GM23338 (cell line): Measurements from ENCODE around the gene EN2. TPM values are rescaled to one million over a fixed set of nuclear protein-coding genes. Genes with fewer than 3 reads are reported as not detected.

Source experiments
- ATAC-seq: fragments of 200-7000 bp; cut with Tn5 transposase; 3 replicates; pipeline ENCODE4 v1.9.1; 2020
- DNase-seq: peaks from one replicate; pipeline ENCODE4 v3.0.0-alpha.2; 2015; ENCODE audit warnings: low spot score
- H2AFZ ChIP-seq: fragments of 200-600 bp; sonication (generic); 2 replicates; pipeline ENCODE4 v1.8.0; 2016; ENCODE audit warnings: antibody characterized with exemption, mild to moderate bottlenecking, moderate library complexity
- H3F3A ChIP-seq: fragments of 200-600 bp; sonication (generic); replicated peaks from 2 replicates; pipeline ENCODE4 v1.8.0; 2017; ENCODE audit warnings: antibody characterized with exemption, mixed run types, low read depth
- H3K27ac ChIP-seq: fragments of 200-600 bp; sonication (generic); 2 replicates; pipeline ENCODE4 v1.6.1; 2016; ENCODE audit warnings: low read depth
- H3K27me3 ChIP-seq: fragments of 200-600 bp; sonication (generic); 2 replicates; pipeline ENCODE4 v1.8.0; 2016; ENCODE audit warnings: mild to moderate bottlenecking, mixed run types, moderate library complexity; ENCODE audit not compliant: insufficient read depth
- H3K36me3 ChIP-seq: fragments of 200-600 bp; sonication (generic); 2 replicates; pipeline ENCODE4 v1.8.0; 2016; ENCODE audit warnings: mild to moderate bottlenecking; ENCODE audit not compliant: insufficient read depth
- H3K4me1 ChIP-seq: fragments of 200-600 bp; sonication (generic); 2 replicates; pipeline ENCODE4 v1.8.0; 2016; ENCODE audit warnings: mild to moderate bottlenecking, moderate library complexity; ENCODE audit not compliant: insufficient read depth
- H3K4me2 ChIP-seq: fragments of 200-600 bp; sonication (generic); 2 replicates; pipeline ENCODE4 v1.7.1; 2017; ENCODE audit warnings: mixed run types
- H3K4me3 ChIP-seq: fragments of 200-600 bp; sonication (generic); 2 replicates; pipeline ENCODE4 v1.6.1; 2016; ENCODE audit warnings: mixed run types
- H3K79me2 ChIP-seq: fragments of 200-600 bp; sonication (generic); replicated peaks from 2 replicates; pipeline ENCODE4 v1.8.0; 2017; ENCODE audit warnings: mild to moderate bottlenecking; ENCODE audit not compliant: insufficient read depth
- H3K9me2 ChIP-seq: fragments of 200-600 bp; sonication (generic); 2 replicates; pipeline ENCODE4 v1.8.0; 2017; ENCODE audit not compliant: insufficient read depth
- H4K20me1 ChIP-seq: fragments of 200-600 bp; sonication (generic); replicated peaks from 2 replicates; pipeline ENCODE4 v1.8.0; 2017; ENCODE audit warnings: mild to moderate bottlenecking; ENCODE audit not compliant: insufficient read depth
- H3K27ac Mint-ChIP-seq: 2 replicates; pipeline ENCODE4 v1.8.0; 2020; ENCODE audit warnings: inconsistent platforms, mild to moderate bottlenecking, moderate library complexity, mixed read lengths
- H3K27me3 Mint-ChIP-seq: 3 replicates; pipeline ENCODE4 v1.8.0; 2022; ENCODE audit warnings: low read depth, mild to moderate bottlenecking, moderate library complexity, mixed read lengths, inconsistent platforms; ENCODE audit not compliant: insufficient read depth, poor library complexity
- H3K36me3 Mint-ChIP-seq: 3 replicates; pipeline ENCODE4 v1.8.0; 2021; ENCODE audit warnings: low read depth, mild to moderate bottlenecking, inconsistent platforms, moderate library complexity, mixed read lengths
- H3K4me1 Mint-ChIP-seq: 3 replicates; pipeline ENCODE4 v1.8.0; 2020; ENCODE audit warnings: mild to moderate bottlenecking, inconsistent platforms, mixed read lengths
- H3K4me3 Mint-ChIP-seq: 3 replicates; pipeline ENCODE4 v1.8.0; 2021; ENCODE audit warnings: moderate library complexity, mild to moderate bottlenecking, inconsistent platforms, mixed read lengths
- H3K9me3 Mint-ChIP-seq: 3 replicates; pipeline ENCODE4 v1.8.0; 2020; ENCODE audit warnings: moderate library complexity, mild to moderate bottlenecking, inconsistent platforms, mixed read lengths
- CTCF ChIP-seq, 2 experiments: fragments of 200-600 bp in 1 of 2; sonication (generic) in 1 of 2; conservative IDR thresholded peaks; 2 replicates each; pipeline versions ENCODE4 v1.5.1 to v1.6.1; 2016 to 2017; ENCODE audit warnings: antibody characterized with exemption in 2 of 2, low read depth in 2 of 2, mild to moderate bottlenecking in 2 of 2, moderate library complexity in 1 of 2
- ETS1 ChIP-seq: IDR thresholded peaks from 2 replicates; pipeline ENCODE4 v1.6.1; 2016; ENCODE audit warnings: antibody characterized with exemption
- EZH2 ChIP-seq: fragments of 200-600 bp; sonication (generic); IDR thresholded peaks from one replicate; pipeline ENCODE4 v1.8.0; 2017; ENCODE audit warnings: antibody characterized with exemption, mild to moderate bottlenecking, low read depth; ENCODE audit not compliant: unreplicated experiment
- EZH2phosphoT487 ChIP-seq: fragments of 200-600 bp; sonication (generic); IDR thresholded peaks from one replicate; pipeline ENCODE4 v1.8.1; 2018; ENCODE audit warnings: antibody characterized with exemption; ENCODE audit not compliant: unreplicated experiment
- JUNB ChIP-seq: IDR thresholded peaks from one replicate; pipeline ENCODE4 v1.6.1; 2016; ENCODE audit warnings: antibody characterized with exemption; ENCODE audit not compliant: unreplicated experiment
- POLR2AphosphoS5 ChIP-seq: IDR thresholded peaks from 2 replicates; pipeline ENCODE4 v1.6.1; 2016; ENCODE audit warnings: antibody characterized with exemption, low read depth
- STAT1 ChIP-seq: IDR thresholded peaks from one replicate; pipeline ENCODE4 v1.6.1; 2016; ENCODE audit warnings: antibody characterized with exemption; ENCODE audit not compliant: unreplicated experiment
- ZNF331 ChIP-seq: fragments of 250-450 bp; sonication (Bioruptor Pico); IDR thresholded peaks from 2 replicates; pipeline ENCODE4 v1.5.0; 2020; ENCODE audit warnings: low read depth, mild to moderate bottlenecking, moderate library complexity
- ZNF462 ChIP-seq: fragments of 250-450 bp; sonication (Bioruptor Pico); IDR thresholded peaks from 2 replicates; pipeline ENCODE4 v1.5.0; 2020; ENCODE audit warnings: mild to moderate bottlenecking, moderate library complexity
- polyA plus RNA-seq: library from polyadenylated mRNA; unstranded; fragments of >200 nt; fragmentation: Nextera tagmentation; extraction: Ambion mirVana; gene quantifications from 2 replicates; pipeline ENCODE4 v1.2.1, GENCODE V29; 2016
- total RNA-seq: library from RNA; depleted of rRNA; stranded (reverse); fragments of >200 nt; shearing (Covaris generic); gene quantifications from 2 replicates; pipeline ENCODE4 v1.2.3, GENCODE V29; 2014

EN2 gene
- total and polyA plus RNA-seq, 2 experiments from 2014 or later, result not detected

- TF ChIP-seq ZNF462 (CRISPR knock-in tag), result no peak
- no peak for TF ChIP-seq CTCF (conservative IDR thresholded peaks at IDR 0.05; ENCODE audit: low read depth in 2 of 2)
- no peak for TF ChIP-seq POLR2AphosphoS5
These were observed 7.4 kb upstream of the EN2 start (continued) for GRCh38 chr7:155450558-155450969.

GRCh38 chr7:155450970-155451801 is 6.7 kb upstream of the EN2 start:
- H3K4me1 ChIP-seq, result peaks cover 42% of the 10 kb centered on the region
- no peaks in the 10 kb centered on the region for H3K79me2 ChIP-seq
- Mint-ChIP-seq H3K36me3 (no peaks in the 10 kb centered on the region), H3K27ac (no peak overlapping the region), H3K27me3 (peaks cover 100% of the 10 kb centered on the region), H3K4me3 (peak overlapping the region; percentile 25; the same call in 1 of the 3 replicates), H3K9me3 (peaks cover 13% of the 10 kb centered on the region), H3K4me1 (peaks cover 26% of the 10 kb centered on the region)
- DNase-seq, result peak; percentile 42
- H4K20me1 ChIP-seq, result peaks cover 38% of the 10 kb centered on the region
- H3K4me3 ChIP-seq, result peak overlapping the region; percentile 23; the same call in 1 of the 2 replicates
- no peak for ATAC-seq
- H2AFZ ChIP-seq, result no peak overlapping the region
- TF ChIP-seq EZH2 (peak; percentile 100), JUNB (no peak), EZH2phosphoT487 (peak; percentile 96), ZNF331 (CRISPR knock-in tag) (no peak), POLR2AphosphoS5 (no peak), ETS1 (no peak), STAT1 (no peak)
- H3K36me3 ChIP-seq, result no peaks in the 10 kb centered on the region
- peak overlapping the region; percentile 79 for H3K4me2 ChIP-seq
- peaks cover 100% of the 10 kb centered on the region for H3K27me3 ChIP-seq
- H3F3A ChIP-seq, result peaks cover 24% of the 10 kb centered on the region
- no peak overlapping the region for H3K27ac ChIP-seq
- H3K9me2 ChIP-seq, result no peaks in the 10 kb centered on the region
